Keratinocyte (primary cell): ENCODE measurements around the gene ALS2CL.

Source experiments
- EZH2 ChIP-seq: IDR thresholded peaks from one replicate; pipeline ENCODE4 v1.6.1; 2012; ENCODE audit warnings: inconsistent platforms, mild to moderate bottlenecking, low read length, moderate library complexity
- TF ChIP-seq, protein P1 (sequence below), 3 experiments: IDR thresholded peaks in 1 of 3; conservative IDR thresholded peaks in 1 of 3; optimal IDR thresholded peaks in 1 of 3; 2 replicates in 2 of 3; 3 replicates in 1 of 3; pipeline versions ENCODE3 to v1.5.1; 2011; ENCODE audit warnings: low read length in 3 of 3, mild to moderate bottlenecking in 3 of 3, moderate library complexity in 2 of 3, control low read depth in 1 of 3, inconsistent platforms in 1 of 3; ENCODE audit not compliant: insufficient read depth in 2 of 3; ENCODE audit errors: extremely low read depth in 1 of 3

DNA sequence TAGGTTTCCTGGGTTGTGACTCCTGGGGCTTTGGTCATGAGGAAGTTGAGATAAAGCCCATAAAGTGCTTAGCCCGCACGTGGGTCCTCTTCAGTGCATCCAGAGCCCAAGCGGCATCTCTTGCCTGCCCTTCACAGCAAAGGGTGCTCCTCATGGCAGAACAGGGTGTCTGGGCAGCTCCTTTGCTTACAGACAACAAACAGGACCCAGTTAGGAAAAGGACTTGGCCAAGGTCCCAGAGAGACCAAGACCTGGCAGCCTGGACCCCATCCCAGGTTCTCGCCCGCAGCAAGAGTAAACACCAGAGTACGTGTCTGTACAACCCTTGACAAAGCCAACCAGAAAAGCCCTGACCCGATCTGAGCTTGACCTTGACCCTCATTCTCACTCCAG lies 27.0 kb downstream of the ALS2CL start:
- TF ChIP-seq, protein P1, sequence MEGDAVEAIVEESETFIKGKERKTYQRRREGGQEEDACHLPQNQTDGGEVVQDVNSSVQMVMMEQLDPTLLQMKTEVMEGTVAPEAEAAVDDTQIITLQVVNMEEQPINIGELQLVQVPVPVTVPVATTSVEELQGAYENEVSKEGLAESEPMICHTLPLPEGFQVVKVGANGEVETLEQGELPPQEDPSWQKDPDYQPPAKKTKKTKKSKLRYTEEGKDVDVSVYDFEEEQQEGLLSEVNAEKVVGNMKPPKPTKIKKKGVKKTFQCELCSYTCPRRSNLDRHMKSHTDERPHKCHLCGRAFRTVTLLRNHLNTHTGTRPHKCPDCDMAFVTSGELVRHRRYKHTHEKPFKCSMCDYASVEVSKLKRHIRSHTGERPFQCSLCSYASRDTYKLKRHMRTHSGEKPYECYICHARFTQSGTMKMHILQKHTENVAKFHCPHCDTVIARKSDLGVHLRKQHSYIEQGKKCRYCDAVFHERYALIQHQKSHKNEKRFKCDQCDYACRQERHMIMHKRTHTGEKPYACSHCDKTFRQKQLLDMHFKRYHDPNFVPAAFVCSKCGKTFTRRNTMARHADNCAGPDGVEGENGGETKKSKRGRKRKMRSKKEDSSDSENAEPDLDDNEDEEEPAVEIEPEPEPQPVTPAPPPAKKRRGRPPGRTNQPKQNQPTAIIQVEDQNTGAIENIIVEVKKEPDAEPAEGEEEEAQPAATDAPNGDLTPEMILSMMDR (optimal IDR thresholded peaks at IDR 0.05 in 1 of 3, IDR thresholded peaks at IDR 0.05 in 1 of 3, conservative IDR thresholded peaks at IDR 0.05 in 1 of 3; ENCODE audit: extremely low read depth in 1 of 3, insufficient read depth in 2 of 3, low read length in 3 of 3): no peak
- TF ChIP-seq EZH2: no peak
